Measurements from ENCODE around the gene ACTR1A. TPM values are rescaled to one million over a fixed set of nuclear protein-coding genes. Genes with fewer than 3 reads are reported as not detected.
A peak's percentile ranks its signal among the peaks of the same experiment; 100 is the strongest.
"Not testable (repeated sequence)": the region's sequence is repeated elsewhere in the genome, so short reads cannot be mapped to it uniquely, and the experiment has no call there.

Gene ACTR1A
- total RNA-seq, 1 donor from 2014 or later = 67.3 TPM

DNA sequence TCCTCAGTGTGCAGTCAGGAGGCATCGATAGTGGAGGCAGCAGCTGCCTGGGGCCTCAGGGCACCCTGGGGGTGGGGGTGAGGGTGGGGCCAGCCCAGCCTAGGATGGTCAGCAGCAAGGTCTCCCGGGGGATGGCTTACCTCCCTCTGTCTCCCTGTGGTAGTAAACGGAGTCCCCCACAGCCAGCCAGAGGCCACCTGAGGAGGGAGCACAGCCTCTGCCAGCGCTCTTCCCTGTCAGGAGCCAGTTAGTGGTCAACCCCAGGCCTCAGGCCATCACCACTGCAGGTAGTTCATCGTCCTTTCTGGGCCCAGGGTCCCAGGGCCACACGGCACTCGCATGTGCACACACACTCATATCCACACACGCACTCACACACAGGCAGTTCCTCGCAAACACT, 22.1 kb downstream of the ACTR1A start:
- ATAC-seq = no peak

DNA sequence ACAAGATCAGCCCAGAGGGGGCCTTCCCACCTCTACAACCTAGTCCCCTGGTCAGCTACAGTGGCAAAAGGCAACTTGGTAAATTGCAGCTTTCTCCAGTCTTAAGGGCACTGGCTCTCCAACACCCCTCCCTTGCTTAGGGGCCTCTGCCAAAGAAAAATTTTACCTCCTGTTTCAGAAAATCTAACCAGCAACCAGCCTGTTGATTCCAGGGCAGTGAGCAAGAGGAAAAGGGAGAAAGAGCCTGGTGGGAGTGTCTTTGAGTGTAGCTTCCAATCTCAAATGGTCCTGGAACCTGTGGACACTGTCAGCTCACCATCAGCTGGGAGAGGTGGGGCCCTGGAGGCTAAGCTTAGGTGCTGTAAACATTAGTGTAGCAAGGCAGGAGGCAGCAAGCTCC, 22.9 kb downstream of the ACTR1A start:
- ATAC-seq = no peak

DNA sequence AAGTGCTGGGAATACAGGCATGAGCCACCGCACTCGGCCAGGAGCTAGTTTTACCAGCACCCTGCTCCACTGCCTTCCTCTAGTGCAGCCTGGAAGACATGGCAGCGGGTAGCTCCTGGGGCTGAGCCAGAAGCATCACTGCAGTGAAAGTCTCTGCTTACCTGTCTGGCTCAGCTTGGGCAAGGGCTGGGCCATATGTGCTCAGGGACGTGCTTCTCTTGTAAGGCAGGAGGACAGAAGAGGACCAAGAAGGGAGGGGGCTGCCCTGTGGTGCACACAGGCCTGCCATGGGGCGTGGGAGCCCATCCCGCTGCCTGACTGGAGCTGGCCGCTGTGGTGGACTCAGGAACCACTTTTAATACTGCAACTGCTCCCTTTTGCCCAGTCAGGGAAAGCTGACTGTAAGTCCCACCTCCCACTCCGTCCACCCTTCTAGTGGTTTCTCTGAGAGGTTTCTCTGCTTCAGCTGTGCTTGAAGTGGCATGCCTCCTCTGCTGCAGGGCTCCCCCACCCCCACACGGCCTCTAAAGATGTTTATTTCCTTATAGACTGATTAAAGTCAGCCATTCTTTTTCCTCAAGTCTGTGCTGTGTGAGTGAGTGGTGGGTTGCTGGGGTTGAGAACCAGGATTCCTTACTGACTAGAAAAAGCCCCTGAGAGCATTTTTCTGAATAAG, 25.9 kb downstream of the ACTR1A start:
- no peak for ATAC-seq

DNA sequence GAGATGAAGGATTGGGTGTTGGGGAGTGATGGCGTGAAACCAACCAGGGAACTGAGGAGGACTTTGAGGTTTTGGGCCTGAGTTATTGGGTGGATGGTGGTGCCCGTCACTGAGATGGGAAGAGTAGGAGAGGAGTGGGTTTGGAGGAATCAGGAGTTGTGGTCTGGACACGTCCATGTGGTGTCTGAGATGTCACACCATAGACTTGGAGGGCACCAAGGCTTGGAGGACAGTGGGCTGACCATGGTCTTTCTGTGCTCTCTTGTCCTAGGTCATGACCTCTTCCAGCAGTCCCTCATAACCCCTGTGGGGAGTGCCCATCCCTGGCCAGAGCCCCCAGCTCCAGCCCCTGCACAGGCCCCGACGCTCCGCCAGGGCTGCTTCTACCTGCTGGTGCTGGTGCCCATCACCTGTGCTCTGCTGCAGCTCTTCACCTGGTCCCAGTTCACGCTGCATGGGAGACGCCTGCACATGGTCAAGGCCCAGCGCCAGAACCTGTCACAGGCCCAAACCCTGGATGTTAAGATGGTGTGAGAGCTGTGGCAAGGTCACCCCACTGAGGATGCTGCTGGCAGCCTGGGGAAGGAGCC, 27.0 kb downstream of the ACTR1A start:
- ATAC-seq = no peak

DNA sequence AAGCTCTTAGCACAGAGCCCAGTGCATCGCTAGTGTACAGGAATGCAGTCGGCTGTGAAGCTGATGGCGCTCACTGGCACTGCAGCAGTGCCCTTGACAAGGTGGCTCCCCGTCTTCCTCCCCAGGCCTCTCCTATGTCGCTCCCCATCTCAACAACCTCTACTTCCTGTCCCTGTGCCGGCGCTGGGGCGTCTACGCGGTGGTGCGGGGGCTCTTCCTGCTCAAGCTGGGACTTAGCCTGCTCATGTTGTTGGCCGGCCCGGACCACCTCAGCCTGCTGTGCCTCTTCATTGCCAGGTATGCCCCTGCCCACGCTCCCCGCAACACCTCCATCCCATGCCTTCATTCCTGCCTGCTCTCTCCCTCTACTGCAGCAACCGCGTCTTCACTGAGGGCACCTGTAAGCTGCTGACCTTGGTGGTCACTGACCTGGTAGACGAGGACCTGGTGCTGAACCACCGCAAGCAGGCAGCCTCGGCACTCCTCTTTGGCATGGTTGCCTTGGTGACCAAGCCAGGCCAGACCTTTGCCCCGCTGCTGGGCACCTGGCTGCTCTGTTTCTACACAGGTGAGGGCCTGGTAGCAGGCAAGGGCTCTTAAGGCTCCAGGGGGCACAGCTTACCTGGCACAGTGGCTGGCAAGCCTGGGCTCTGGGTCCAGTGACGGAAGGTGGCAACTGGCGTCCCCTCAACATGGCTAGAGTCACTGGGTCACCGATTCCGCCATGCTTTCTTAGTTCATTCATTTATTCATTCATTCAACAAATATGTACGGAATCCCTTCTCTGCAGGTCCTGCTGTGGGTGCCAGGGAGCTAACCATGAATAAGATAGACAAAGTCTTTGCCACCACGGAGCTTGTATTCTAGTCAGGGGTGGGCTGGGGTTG, 28.8 kb downstream of the ACTR1A start:
- ATAC-seq = no peak

DNA sequence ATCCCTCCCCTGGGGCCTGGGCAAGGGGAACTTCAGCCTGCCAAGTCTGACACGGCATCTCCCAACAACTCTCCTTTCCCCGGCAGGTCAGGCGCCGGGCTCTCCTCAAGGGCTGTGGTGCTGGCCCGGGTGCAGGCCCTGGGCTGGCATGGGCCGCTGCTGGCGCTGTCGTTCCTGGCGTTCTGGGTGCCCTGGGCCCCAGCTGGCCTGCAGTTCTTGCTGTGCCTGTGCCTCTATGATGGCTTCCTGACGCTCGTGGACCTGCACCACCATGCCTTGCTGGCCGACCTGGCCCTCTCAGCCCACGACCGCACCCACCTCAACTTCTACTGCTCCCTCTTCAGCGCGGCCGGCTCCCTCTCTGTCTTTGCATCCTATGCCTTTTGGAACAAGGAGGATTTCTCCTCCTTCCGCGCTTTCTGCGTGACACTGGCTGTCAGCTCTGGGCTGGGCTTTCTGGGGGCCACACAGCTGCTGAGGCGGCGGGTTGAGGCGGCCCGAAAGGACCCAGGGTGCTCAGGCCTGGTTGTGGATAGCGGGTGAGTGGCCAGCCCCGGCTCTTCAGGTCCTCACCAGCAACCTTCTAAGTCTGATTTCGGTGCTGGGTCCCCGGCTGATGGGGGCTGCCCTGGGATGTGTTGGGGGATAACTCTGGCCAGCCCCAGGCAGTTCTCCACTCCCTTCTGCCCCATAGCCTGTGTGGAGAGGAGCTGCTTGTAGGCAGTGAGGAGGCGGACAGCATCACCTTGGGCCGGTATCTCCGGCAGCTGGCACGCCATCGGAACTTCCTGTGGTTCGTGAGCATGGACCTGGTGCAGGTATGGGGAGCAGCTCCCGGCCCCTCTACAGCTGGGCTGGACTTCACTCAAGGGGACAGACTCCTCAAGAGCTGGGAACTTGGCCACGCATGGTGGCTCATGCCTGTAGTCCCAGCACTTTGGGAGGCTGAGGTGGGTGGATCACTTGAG, 31.6 kb downstream of the ACTR1A start:
- no peak for ATAC-seq

DNA sequence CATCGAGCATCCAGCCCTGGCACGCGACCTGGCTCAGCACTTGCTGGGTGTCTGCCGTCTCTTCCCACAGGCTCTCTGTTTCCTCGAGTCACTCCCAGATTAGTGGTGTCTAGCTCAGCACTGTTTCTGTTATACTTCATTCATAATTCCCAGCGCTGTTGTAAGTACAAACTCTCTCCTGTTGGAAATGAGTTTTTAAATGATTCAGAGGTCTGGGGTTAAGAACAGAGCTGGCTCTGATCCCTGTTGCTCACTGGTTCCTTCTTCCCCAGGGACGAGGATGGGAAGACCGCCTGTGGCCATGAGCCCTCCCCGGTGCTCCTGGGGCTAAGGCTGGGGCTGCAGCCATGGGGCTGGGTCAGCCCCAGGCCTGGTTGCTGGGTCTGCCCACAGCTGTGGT, 33.8 kb downstream of the ACTR1A start:
- no peak for ATAC-seq

DNA sequence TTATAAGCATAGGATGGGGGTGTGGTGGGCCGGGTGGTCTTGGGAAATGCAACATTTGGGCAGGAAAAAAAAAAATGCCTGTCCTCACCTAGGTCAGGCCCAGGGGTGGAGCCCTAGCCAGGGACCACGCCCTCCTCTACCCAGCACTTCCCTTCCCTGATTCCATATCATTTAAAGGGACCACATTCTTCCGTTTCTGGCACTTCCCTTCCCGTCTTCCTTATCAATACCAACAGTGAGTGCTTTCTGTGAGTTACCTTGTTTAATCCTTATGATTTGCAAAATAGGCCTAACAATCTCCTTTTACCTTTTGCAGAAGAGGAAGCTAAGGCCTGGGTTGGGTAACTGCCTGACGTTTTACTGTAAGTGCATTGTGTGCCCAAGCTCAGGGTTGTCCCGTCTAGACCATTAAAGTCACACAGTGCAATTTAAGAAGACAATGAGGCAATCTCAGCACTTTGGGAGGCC, 34.5 kb downstream of the ACTR1A start:
- ATAC-seq = no peak

DNA sequence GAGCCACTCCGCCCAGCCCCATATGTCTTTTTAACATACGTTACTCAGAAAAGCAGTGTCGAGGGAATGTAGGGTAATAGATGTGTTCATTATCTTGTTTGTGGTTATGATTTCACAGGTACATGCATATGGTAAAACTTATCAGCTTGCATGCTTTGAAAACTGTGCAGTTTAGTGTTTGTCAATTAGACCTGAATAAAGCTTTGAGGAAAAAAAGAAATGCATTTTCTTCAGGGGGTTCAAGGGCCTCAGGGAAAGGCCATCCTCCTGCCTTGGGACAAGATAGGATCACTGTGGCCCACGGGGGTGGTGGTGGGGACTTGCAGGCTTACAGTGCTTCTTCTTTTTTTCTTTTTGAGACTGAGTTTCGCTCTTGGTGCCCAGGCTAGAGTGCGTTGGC, 35.2 kb downstream of the ACTR1A start:
- no peak for ATAC-seq

DNA sequence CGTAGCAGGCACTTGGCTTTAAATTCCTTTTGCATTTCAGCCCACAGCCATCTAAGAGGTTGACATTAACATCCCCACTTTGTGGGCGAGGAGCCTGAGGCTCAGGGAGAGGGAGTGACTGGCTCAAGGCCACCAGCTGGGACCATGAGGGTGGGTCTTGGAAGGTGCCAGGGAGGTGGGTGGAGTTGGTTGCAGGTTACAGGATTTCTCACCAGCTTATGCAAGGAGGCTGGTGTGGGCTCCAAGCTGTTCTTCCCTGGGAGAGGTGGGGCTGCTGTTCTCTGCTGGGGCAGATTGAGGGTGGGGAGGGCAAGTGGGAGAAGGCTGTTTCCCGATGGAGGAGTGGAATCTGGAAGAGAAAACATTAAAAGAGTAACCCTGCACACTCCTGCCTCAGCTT, 37.0 kb downstream of the ACTR1A start:
- ATAC-seq = no peak

DNA sequence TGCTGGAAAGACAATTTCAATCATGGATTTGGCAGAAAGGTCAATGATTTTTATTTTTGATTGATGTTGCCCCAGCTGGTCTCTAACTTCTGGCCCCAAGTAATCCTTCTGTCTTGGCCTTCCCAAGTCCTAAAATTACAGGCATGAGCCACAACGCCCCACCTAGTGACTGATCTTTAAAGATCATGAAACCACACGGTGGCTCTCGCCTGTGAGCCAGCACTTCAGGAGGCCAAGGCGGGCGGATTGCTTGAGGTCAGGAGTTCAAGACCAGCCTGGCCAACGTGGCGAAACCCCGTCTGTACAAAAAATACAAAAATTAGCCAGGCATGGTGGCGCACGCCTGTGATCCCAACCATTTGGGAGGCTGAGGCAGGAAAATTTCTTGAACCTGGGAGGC, 38.5 kb downstream of the ACTR1A start:
- no peak for ATAC-seq

DNA sequence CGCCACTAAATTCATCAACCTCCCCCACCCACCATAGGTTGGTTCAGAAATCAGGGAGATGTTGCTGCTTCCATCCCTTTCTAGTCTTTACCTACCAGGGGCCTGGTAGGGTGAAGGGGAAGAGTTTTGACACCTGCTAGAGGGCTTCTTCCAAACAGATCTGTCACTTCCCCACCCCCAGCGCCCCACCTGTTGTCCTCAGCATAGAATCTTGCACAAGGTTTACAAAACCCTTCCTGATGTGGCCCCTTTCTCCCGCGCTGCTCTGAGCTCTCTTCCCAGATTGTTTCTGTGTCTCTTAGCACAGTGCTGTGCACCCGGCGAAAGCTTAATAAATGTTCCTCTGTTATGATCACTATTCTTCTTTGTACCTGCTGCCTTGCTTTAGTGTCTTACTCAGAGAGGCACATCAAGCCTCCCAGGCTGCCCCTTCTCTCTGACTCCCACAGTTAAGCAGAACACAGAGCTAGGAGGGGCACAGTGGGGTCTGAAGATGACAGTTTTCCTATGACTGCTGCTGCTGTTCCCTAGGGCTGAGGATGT, 39.9 kb downstream of the ACTR1A start:
- no peak for ATAC-seq

DNA sequence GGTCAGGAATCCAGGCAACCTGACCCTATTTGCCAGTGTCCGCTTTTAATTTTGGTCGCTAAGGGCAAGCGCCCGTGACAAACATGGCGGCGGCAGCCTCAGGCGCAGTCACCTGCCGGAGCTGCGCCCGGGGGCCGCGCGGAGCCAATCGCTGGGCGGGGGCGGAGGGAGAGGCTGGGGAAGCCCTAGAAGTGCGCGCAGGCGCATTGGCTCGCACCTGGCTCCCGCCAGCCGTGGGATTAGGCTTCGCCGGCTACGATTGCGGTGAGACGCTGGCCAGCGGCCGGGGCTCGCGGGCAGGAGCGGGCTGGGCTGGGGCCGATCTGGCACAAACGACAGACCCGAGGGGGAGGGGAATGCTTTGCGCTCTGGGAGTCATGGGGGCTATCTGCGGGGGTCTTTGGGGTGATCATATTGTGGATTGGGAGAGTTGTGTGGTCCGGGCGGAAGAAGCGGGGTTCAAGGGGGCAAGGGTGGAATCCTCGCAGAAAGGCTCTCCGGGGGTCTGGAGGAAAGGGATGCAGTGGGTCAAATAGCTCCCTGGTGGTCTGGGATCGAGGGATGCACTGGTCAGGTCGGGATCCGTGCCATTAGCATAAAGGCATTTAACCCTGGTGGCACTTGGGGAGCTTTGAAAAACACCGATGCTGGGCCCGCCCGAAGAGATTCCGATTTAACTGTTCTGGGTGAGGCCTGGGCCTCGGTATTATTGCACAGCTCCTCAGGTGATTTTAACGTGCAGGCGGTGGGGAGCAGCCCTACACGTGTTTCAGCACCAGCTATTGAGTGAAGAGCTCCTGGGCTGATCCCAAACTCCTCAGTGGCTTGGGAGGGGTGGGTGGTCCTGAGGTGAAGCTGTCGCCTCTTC, 41.1 kb downstream of the ACTR1A start:
- ATAC-seq = peak; percentile 94

DNA sequence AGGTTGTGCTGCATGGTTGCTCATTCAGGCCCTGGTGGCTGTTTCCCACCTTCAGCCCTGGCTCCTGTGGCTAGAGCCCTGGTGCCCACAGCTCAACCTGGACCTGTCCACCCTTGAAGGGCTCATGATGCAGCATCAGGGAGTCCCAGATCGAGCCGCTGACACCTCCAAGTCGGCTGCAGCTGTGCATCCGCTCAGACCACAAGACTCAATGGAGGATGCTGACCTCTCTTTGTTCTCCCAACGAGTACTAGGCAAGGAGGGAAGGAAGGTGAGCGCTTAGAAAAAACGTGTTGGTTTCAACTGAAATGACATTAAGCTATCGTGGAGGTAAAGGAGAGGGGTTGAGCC, 41.7 kb downstream of the ACTR1A start:
- ATAC-seq = peak; percentile 10

DNA sequence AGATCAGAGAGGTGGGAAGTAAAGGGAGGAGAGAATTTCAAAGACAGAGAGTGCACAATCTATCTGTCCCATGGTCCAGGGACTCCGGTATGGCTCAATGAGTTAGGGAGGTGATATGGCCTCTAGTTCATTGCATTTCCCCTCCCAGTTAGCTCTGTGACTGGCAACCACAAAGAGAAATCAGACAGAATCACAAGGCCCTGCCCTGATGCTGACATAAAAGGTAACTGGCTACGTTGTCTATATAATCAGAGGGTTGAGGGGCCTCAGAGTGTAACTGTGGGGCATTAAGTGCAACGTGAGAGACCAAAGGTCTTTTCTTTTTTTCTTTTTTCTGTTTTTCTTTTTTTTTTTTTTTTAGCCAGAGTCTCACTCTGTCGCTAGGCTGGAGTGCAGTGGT, 43.9 kb downstream of the ACTR1A start:
- ATAC-seq = no peak

DNA sequence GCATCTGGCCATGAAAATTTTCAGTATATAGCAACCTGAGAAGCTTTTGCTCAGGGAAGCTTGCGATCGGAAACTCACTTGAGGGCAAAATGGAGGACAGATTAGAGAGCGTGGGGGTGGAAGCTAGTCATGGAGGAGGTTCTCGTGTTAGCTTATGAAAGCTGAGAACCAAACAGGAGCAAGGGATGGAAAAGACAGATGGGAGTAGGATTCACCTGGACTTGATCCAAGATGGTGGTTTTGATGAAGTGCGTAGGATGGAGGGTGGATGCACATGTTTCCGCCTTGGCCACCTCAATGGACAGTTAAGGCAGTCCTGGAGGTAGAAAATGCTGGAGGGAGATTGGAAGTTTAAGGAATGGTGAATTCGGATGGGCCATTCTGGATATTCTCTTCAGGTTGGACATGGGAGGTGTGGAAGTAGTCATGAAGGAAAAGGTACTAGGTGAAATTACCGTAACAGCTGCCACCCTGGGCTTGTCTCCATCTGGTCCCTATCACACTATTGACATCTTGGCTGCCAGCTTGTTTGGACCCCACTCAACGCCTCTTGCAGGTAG, 44.8 kb downstream of the ACTR1A start:
- no peak for ATAC-seq

DNA sequence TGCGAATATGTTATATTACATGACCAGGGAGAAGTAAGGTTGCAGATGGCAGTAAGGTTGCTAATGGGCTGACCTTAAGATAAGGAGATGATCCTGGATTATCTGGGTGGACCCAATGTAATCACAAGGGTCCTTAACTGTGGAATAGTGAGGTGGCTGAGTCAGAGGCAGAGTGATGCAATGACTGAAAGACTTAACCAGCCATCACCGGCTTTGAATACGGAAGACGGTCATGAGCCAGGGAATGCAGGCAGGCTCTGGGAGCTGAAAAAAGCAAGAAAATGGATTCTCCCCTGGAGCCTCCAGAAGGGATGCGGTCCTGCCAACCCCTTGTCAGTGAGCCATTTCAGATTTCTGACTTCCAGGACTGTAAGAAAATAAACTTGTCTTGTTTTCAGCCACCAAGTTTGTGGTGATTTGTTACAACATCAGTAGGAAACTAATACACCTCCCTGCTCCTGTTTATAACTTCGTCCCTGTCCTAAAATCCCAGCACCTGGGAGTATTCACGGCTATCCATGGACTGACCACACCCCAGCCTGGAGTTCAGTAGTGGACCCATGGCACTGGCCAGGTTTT, 46.5 kb downstream of the ACTR1A start:
- ATAC-seq = peak; percentile 62

DNA sequence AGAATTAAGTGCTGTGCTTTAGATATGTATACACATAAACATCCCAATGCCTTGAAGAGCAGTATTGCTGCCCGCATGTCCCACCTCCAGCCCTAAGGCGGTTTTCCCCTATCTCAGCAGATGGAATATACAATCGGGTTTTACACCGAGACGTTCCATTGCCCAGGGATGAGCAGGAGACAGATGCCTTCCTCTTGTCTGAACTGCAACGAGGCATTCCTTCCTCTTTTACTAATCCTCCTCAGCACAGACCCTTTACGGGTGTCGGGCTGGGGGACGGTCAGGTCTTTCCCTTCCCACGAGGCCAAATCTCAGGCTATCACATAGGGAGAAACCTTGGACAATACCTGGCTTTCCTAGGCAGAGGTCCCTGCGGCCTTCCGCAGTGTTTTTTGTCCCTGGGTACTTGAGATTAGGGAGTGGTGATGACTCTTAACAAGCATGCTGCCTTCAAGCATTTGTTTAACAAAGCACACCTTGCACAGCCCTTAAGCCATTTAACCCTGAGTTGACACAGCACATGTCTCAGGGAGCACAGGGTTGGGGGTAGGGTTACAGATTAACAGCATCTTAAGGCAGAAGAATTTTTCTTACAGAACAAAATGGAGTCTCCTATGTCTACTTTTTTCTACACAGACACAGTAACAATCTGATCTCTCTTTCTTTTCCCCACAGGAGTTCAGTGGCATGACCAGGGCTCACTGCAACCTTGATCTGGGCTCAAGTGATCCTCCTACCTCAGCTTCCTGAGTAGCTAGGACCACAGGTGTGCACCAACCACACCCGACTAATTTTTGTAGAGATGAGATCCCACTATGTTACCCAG, 47.6 kb downstream of the ACTR1A start:
- not testable (repeated sequence) for ATAC-seq

DNA sequence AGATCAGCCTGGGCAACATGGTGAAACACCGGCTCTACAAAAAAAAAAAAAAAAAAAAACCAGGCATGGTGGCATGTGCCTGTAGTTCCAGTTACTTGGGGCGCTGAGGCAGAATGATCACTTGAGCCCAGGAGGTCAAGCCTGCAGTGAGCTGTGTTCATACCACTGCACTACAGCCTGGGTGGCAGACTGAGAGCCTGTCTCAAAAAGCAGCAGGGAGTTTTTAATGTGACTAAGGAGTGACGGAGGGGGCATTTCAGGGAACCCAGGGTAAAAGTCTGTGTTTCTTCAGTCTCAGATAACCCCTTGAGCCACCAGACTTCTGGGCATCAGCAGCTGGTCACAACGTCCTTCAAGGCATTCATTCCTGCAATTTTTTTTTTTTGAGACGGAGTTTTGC, 49.0 kb downstream of the ACTR1A start:
- ATAC-seq = no peak
